Activated CD8-positive, alpha-beta memory T cell treated with anti-CD3 and anti-CD28 coated beads, Interleukin-2, amount 10 ng/mL, durations not matched to agents 7 days and 5 days (primary cell): ENCODE results near the gene BMP6. TPM values are rescaled to one million over a fixed set of nuclear protein-coding genes. Genes with fewer than 3 reads are reported as not detected.

Source experiments
- ATAC-seq: fragments of 150-1000 bp; cut with Tn5 transposase; one replicate; pipeline ENCODE4 v1.10.0; 2021; ENCODE audit warnings: moderate library complexity
- CTCF ChIA-PET: fragments of 350-600 bp; sonication (Branson Sonifier 250); formaldehyde crosslinking; loops from one replicate; lab custom pipeline; 2021; ENCODE audit warnings: antibody characterized with exemption; lab: Charles Lee
- DNase-seq: peaks from one replicate; pipeline ENCODE4 v3.0.0-alpha.2; 2020
- H3K27ac Mint-ChIP-seq: one replicate; pipeline ENCODE4 v1.8.0; 2021; ENCODE audit warnings: mild to moderate bottlenecking, mixed read lengths
- H3K27me3 Mint-ChIP-seq: one replicate; pipeline ENCODE4 v1.8.0; 2021; ENCODE audit warnings: mixed read lengths
- H3K36me3 Mint-ChIP-seq: one replicate; pipeline ENCODE4 v1.8.0; 2021; ENCODE audit warnings: mild to moderate bottlenecking, mixed read lengths
- H3K4me1 Mint-ChIP-seq: one replicate; pipeline ENCODE4 v1.8.0; 2021; ENCODE audit warnings: mixed read lengths
- H3K4me3 Mint-ChIP-seq: one replicate; pipeline ENCODE4 v1.8.0; 2021; ENCODE audit warnings: mild to moderate bottlenecking, moderate library complexity, mixed read lengths
- H3K9me3 Mint-ChIP-seq: one replicate; pipeline ENCODE4 v1.8.0; 2022; ENCODE audit warnings: low read depth, mixed read lengths
- total RNA-seq, 2 experiments: library from RNA; stranded (reverse); gene quantifications; one replicate each; pipeline ENCODE4 v1.2.3, GENCODE V29; 2021

BMP6 gene
- total RNA-seq, 2 experiments from 2014 or later = not detected

- Mint-ChIP-seq H3K9me3 (peaks cover 4% of the 10 kb centered on the region), H3K27ac (no peak overlapping the region), H3K27me3 (peaks cover 9% of the 10 kb centered on the region), H3K4me3 (no peak overlapping the region), H3K4me1 (no peaks in the 10 kb centered on the region), H3K36me3 (no peaks in the 10 kb centered on the region)
- DNase-seq (no peak), ATAC-seq (no peak)
- CTCF ChIA-PET = no interaction called here
Observed at GRCh38 chr6:7846966-7847818, 121.3 kb downstream of the BMP6 start.

- Mint-ChIP-seq H3K27ac (no peak overlapping the region), H3K36me3 (peaks cover 1% of the 10 kb centered on the region), H3K27me3 (peaks cover 9% of the 10 kb centered on the region), H3K9me3 (peaks cover 4% of the 10 kb centered on the region), H3K4me1 (no peaks in the 10 kb centered on the region), H3K4me3 (no peak overlapping the region)
- CTCF ChIA-PET = no interaction called here
- DNase-seq = no peak
- ATAC-seq = no peak
Observed at GRCh38 chr6:7848229-7848628, 122.3 kb downstream of the BMP6 start.

GRCh38 chr6:7851780-7852179 is 125.9 kb downstream of the BMP6 start:
- peaks cover 4% of the 10 kb centered on the region for H3K27me3 Mint-ChIP-seq
- H3K4me3 Mint-ChIP-seq = no peak overlapping the region
- no peak for DNase-seq
- ATAC-seq = no peak
- no peaks in the 10 kb centered on the region for H3K4me1 Mint-ChIP-seq
- peaks cover 1% of the 10 kb centered on the region for H3K36me3 Mint-ChIP-seq
- no peak overlapping the region for H3K27ac Mint-ChIP-seq
- H3K9me3 Mint-ChIP-seq = peaks cover 4% of the 10 kb centered on the region
- CTCF ChIA-PET = no interaction called here

DNA sequence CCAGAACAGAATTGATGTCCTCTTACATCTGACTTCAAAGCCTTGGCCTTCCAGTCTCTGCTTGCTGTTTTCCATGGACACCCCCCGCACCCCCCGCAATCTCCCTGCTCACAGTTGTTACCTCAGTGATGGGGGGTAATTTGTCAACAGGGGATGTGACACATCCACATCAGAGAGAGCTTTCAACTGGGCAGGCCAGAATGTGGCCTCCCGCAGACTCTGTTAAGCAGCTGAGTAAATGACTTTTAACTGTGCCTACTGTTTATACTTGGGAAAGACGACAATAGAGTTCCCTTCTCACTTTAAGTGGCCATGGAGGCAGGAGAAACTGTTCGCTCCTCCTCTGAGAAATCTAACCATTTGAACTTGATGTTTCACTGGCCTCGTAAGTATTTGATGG is 133.7 kb downstream of the BMP6 start:
- CTCF ChIA-PET = no interaction called here
- H3K4me1 Mint-ChIP-seq = no peaks in the 10 kb centered on the region

DNA sequence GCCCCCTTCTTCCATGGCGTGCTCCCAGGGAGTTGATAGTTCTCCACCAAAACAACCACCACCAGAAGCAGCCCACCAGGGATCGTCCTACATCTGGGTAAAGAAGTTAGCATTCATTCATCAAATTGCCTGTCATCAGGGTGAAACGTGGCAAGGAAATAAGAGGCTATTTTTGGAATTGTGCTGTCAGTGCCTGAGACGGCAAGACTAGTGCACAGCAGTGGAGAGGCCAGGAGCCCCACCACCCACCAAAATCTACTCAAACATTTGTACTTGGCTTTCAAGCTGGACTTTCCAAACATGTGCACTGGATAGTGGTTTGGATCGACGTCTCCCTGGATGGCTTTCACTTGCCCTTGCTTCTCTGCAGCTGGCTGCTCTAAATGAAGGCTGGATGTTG is 139.9 kb downstream of the BMP6 start:
- Mint-ChIP-seq H3K36me3 (no peaks in the 10 kb centered on the region), H3K9me3 (no peaks in the 10 kb centered on the region), H3K4me1 (no peaks in the 10 kb centered on the region), H3K4me3 (no peak overlapping the region), H3K27me3 (peaks cover 5% of the 10 kb centered on the region), H3K27ac (no peak overlapping the region)
- CTCF ChIA-PET = no interaction called here
- no peak for DNase-seq
- ATAC-seq = no peak

More for the DNA sequence above, 133.7 kb downstream of the BMP6 start:
- no peaks in the 10 kb centered on the region for H3K36me3 Mint-ChIP-seq
- DNase-seq = no peak
- H3K4me3 Mint-ChIP-seq = no peak overlapping the region
- no peaks in the 10 kb centered on the region for H3K27me3 Mint-ChIP-seq
- ATAC-seq = no peak
- H3K27ac Mint-ChIP-seq = no peak overlapping the region
- no peaks in the 10 kb centered on the region for H3K9me3 Mint-ChIP-seq

GRCh38 chr6:7866526-7866925 is 140.6 kb downstream of the BMP6 start:
- H3K27me3 Mint-ChIP-seq = peaks cover 5% of the 10 kb centered on the region
- H3K4me3 Mint-ChIP-seq = no peak overlapping the region
- no peak overlapping the region for H3K27ac Mint-ChIP-seq
- ATAC-seq (no peak), DNase-seq (no peak)
- H3K9me3 Mint-ChIP-seq = no peaks in the 10 kb centered on the region
- no peaks in the 10 kb centered on the region for H3K36me3 Mint-ChIP-seq
- CTCF ChIA-PET = no interaction called here
- H3K4me1 Mint-ChIP-seq = no peaks in the 10 kb centered on the region

DNA sequence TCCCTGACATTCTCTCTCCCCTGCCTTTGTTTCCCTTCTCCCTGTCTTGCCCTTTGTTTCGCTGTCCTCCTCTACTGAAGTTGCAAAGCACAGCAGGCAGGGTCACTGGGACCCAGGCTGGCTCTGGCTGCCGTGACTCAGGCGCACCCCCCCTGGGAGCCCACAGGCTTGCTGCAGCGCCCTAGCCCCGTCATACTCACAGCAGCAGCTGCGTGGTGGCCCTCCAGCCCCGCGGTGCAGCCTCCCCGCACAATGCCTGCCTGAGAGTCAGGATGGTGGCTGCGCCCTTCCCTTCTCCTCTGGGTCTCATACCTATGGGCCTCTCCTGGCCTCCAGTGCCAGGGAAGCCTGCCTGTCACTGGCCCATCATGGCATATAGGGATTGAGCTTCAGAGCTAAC is 143.0 kb downstream of the BMP6 start:
- no peak overlapping the region for H3K4me3 Mint-ChIP-seq
- ATAC-seq (no peak), DNase-seq (no peak)
- peaks cover 5% of the 10 kb centered on the region for H3K27me3 Mint-ChIP-seq
- no peaks in the 10 kb centered on the region for H3K36me3 Mint-ChIP-seq
- no peaks in the 10 kb centered on the region for H3K9me3 Mint-ChIP-seq
- H3K4me1 Mint-ChIP-seq = no peaks in the 10 kb centered on the region
- no peak overlapping the region for H3K27ac Mint-ChIP-seq
- CTCF ChIA-PET = no interaction called here

GRCh38 chr6:7878401-7878964 is 152.6 kb downstream of the BMP6 start:
- DNase-seq (no peak), ATAC-seq (no peak)
- no peak overlapping the region for H3K4me3 Mint-ChIP-seq
- peaks cover 8% of the 10 kb centered on the region for H3K36me3 Mint-ChIP-seq
- H3K4me1 Mint-ChIP-seq = no peaks in the 10 kb centered on the region
- H3K27me3 Mint-ChIP-seq = peaks cover 2% of the 10 kb centered on the region
- CTCF ChIA-PET = no interaction called here
- no peak overlapping the region for H3K27ac Mint-ChIP-seq
- peaks cover 2% of the 10 kb centered on the region for H3K9me3 Mint-ChIP-seq

GRCh38 chr6:7879043-7879442 is 153.1 kb downstream of the BMP6 start:
- ATAC-seq = no peak
- peaks cover 2% of the 10 kb centered on the region for H3K27me3 Mint-ChIP-seq
- H3K27ac Mint-ChIP-seq = no peak overlapping the region
- peaks cover 2% of the 10 kb centered on the region for H3K9me3 Mint-ChIP-seq
- peaks cover 14% of the 10 kb centered on the region for H3K36me3 Mint-ChIP-seq
- DNase-seq = no peak
- H3K4me1 Mint-ChIP-seq = no peaks in the 10 kb centered on the region
- H3K4me3 Mint-ChIP-seq = no peak overlapping the region
- CTCF ChIA-PET = no interaction called here

DNA sequence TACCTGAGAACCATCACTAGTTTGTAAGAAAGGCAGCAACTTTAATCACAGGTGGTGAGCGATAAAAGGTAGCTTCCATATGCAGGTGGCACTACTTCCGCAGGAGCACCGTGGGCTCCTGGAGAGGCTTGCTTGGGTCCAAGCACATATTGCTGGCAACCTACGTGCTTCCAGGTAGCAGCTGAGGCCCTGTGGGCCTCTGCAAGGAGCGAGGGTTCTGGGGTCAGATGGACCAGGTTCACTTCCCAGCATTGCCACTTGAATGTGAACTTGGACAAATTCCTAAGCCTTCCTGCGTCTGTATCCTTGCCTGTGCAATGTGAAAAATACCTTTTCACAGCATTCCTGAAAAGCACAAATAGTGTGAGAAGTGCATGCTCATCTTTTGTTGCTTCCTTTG is 153.7 kb downstream of the BMP6 start:
- no peak for ATAC-seq
- Mint-ChIP-seq H3K27ac (no peak overlapping the region), H3K36me3 (peaks cover 19% of the 10 kb centered on the region), H3K4me1 (no peaks in the 10 kb centered on the region), H3K9me3 (peaks cover 2% of the 10 kb centered on the region), H3K27me3 (peaks cover 2% of the 10 kb centered on the region), H3K4me3 (no peak overlapping the region)
- DNase-seq = no peak
- CTCF ChIA-PET = no interaction called here

- Mint-ChIP-seq H3K4me1 (no peaks in the 10 kb centered on the region), H3K9me3 (peaks cover 2% of the 10 kb centered on the region), H3K27me3 (peaks cover 2% of the 10 kb centered on the region), H3K36me3 (peaks cover 25% of the 10 kb centered on the region), H3K27ac (no peak overlapping the region), H3K4me3 (no peak overlapping the region)
- no peak for ATAC-seq
- CTCF ChIA-PET = interaction anchor here (0.6 kb wide), 1 partner anchor 26 kb away, joined by 3 read pairs; no protein-coding TSS in a partner anchor
- no peak for DNase-seq
Observed at GRCh38 chr6:7879980-7880717, 154.2 kb downstream of the BMP6 start.

DNA sequence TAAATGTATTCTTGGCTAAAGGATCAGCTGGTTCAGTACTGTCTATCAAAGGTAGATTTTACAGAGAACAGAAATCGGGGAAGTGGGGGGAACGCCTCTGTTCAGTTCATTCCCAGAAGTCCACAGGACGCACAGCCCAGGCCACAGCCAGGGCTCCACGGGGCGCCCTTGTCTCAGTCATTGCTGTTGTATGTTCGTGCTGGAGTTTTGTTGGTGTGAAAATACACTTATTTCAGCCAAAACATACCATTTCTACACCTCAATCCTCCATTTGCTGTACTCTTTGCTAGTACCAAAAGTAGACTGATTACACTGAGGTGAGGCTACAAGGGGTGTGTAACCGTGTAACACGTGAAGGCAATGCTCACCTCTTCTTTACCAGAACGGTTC is 154.8 kb downstream of the BMP6 start:
- ATAC-seq (no peak), DNase-seq (no peak)
- Mint-ChIP-seq H3K4me3 (no peak overlapping the region), H3K4me1 (no peaks in the 10 kb centered on the region), H3K27ac (no peak overlapping the region), H3K36me3 (peaks cover 28% of the 10 kb centered on the region), H3K27me3 (peaks cover 2% of the 10 kb centered on the region), H3K9me3 (peaks cover 2% of the 10 kb centered on the region)
- CTCF ChIA-PET = interaction anchor here (0.6 kb wide), 1 partner anchor 26 kb away, joined by 3 read pairs; no protein-coding TSS in a partner anchor

DNA sequence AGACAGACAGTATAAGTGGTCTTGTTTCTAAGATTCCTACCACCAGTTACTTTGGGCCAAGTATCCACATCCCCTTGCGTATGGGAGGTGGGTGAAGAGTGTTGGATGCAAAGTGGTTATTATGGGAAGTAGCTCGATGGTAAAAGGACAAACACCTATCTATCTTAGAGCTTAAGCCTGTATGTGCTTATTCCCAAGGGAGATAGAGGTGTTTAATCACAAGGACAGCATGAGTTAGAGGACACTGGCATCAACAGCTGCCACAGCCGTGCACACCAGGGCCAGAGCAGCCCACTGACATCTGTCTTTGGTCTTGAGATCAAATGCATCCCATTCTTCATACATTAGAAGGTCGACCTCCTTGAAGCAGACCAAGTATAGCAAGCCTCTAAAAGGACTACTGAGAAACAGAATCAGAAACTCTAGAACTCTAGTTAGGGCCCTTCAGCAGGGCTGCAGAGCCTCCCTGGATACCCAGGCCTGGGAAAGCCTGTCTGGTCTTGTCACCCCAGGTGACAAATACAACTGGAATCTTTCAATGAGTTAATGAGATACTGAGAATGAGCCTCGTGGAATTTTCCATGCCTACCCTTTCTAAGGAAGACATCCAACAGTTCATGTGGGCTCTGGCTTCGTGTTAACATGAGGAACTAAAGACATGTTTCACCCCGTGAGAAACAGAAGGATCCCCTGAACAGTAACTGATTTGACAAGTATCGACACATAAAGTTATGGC is 156.0 kb downstream of the BMP6 start:
- H3K27ac Mint-ChIP-seq = no peak overlapping the region
- no peak for ATAC-seq
- H3K27me3 Mint-ChIP-seq = no peaks in the 10 kb centered on the region
- H3K4me1 Mint-ChIP-seq = no peaks in the 10 kb centered on the region
- H3K9me3 Mint-ChIP-seq = no peaks in the 10 kb centered on the region
- no peak for DNase-seq
- H3K4me3 Mint-ChIP-seq = no peak overlapping the region
- CTCF ChIA-PET = no interaction called here
- H3K36me3 Mint-ChIP-seq = peaks cover 37% of the 10 kb centered on the region
